IMR-90 (cell line): ENCODE measurements around the gene PKDCC. TPM values are rescaled to one million over a fixed set of nuclear protein-coding genes. Genes with fewer than 3 reads are reported as not detected.

ENCODE experiments used
- ATAC-seq: fragments of 200-7000 bp; cut with Tn5 transposase; 2 replicates; pipeline ENCODE4 v1.9.1; 2020; ENCODE audit warnings: low read depth, mild to moderate bottlenecking, moderate library complexity
- BruUV-seq: library from RNA; stranded (reverse); fragments of 400-500 nt; replicated peaks from 2 replicates; lab custom pipeline; 2021; lab: Mats Ljungman, UMichigan
- CTCF ChIA-PET: fragments of 300-600 bp; formaldehyde crosslinking; extraction: SDS; loops from one replicate; lab custom pipeline; 2021; ENCODE audit warnings: antibody characterized with exemption; lab: Yijun Ruan, JAX
- POLR2A ChIA-PET: fragments of 300-600 bp; sonication (Branson Sonifier 250); formaldehyde crosslinking; loops from one replicate; lab custom pipeline; 2022; ENCODE audit warnings: antibody characterized with exemption; ENCODE audit not compliant: unreplicated experiment; lab: Charles Lee
- DNase-seq: peaks from one replicate; pipeline ENCODE4 v3.0.0; 2013
- H2AFZ ChIP-seq: replicated peaks from 2 replicates; pipeline ENCODE3; 2013; ENCODE audit warnings: low read length, mild to moderate bottlenecking; ENCODE audit not compliant: poor library complexity
- H2AK5ac ChIP-seq: 2 replicates; pipeline ENCODE4 v1.6.1; 2013; ENCODE audit warnings: low read depth, low read length, inconsistent platforms
- H2AK9ac ChIP-seq: replicated peaks from 2 replicates; pipeline ENCODE3; 2013; ENCODE audit warnings: mild to moderate bottlenecking, low read depth, low read length, moderate library complexity; ENCODE audit not compliant: poor library complexity
- H2BK120ac ChIP-seq: 2 replicates; pipeline ENCODE4 v1.6.1; 2013; ENCODE audit warnings: low read depth, low read length, inconsistent platforms
- H2BK15ac ChIP-seq: 3 replicates; pipeline ENCODE4 v1.6.1; 2013; ENCODE audit warnings: low read depth, low read length, inconsistent platforms
- H2BK20ac ChIP-seq: 2 replicates; pipeline ENCODE4 v1.6.1; 2013; ENCODE audit warnings: low read depth, mild to moderate bottlenecking, inconsistent platforms, low read length, moderate library complexity
- H2BK5ac ChIP-seq: 2 replicates; pipeline ENCODE4 v1.6.1; 2013; ENCODE audit warnings: mild to moderate bottlenecking, low read depth, low read length, inconsistent platforms; ENCODE audit not compliant: poor library complexity, severe bottlenecking
- H3K14ac ChIP-seq: replicated peaks from 2 replicates; pipeline ENCODE4 v1.6.1; 2013; ENCODE audit warnings: low read depth, low read length, inconsistent platforms
- H3K18ac ChIP-seq: 2 replicates; pipeline ENCODE4 v1.6.1; 2013; ENCODE audit warnings: low read depth, low read length, control low read depth
- H3K23ac ChIP-seq: 2 replicates; pipeline ENCODE4 v1.6.1; 2013; ENCODE audit warnings: low read depth, low read length, inconsistent platforms
- H3K27ac ChIP-seq: 2 replicates; pipeline ENCODE4 v1.5.1; 2013; ENCODE audit warnings: mild to moderate bottlenecking, control low read depth, low read length; ENCODE audit not compliant: insufficient read depth
- H3K27me3 ChIP-seq: 2 replicates; pipeline ENCODE4 v1.6.1; 2013; ENCODE audit warnings: low read length; ENCODE audit not compliant: control insufficient read depth, insufficient read depth
- H3K36me3 ChIP-seq: 2 replicates; pipeline ENCODE4 v1.6.1; 2013; ENCODE audit warnings: low read length, mixed read lengths; ENCODE audit not compliant: control insufficient read depth, insufficient read depth
- H3K4ac ChIP-seq: 2 replicates; pipeline ENCODE4 v1.6.1; 2013; ENCODE audit warnings: low read depth, low read length, inconsistent platforms
- H3K4me1 ChIP-seq: 2 replicates; pipeline ENCODE4 v1.6.1; 2013; ENCODE audit warnings: low read length, mixed read lengths; ENCODE audit not compliant: control insufficient read depth, insufficient read depth
- H3K4me2 ChIP-seq: 2 replicates; pipeline ENCODE4 v1.6.1; 2013; ENCODE audit warnings: low read depth, mild to moderate bottlenecking, control low read depth, low read length, moderate library complexity
- H3K4me3 ChIP-seq: 2 replicates; pipeline ENCODE4 v1.5.1; 2013; ENCODE audit warnings: low read depth, mild to moderate bottlenecking, control low read depth, low read length, moderate library complexity; ENCODE audit not compliant: insufficient read depth
- H3K56ac ChIP-seq: 2 replicates; pipeline ENCODE4 v1.6.1; 2013; ENCODE audit warnings: low read length, inconsistent platforms; ENCODE audit not compliant: insufficient read depth; ENCODE audit errors: extremely low read depth
- H3K79me1 ChIP-seq, 2 experiments: 2 replicates each; pipeline ENCODE4 v1.6.1; 2013; ENCODE audit warnings: low read length in 2 of 2, inconsistent platforms in 1 of 2, low read depth in 1 of 2
- H3K9ac ChIP-seq: 2 replicates; pipeline ENCODE4 v1.6.1; 2013; ENCODE audit warnings: low read depth, low read length, control low read depth
- H3K9me1 ChIP-seq: 2 replicates; pipeline ENCODE4 v1.6.1; 2013; ENCODE audit warnings: low read length, inconsistent platforms; ENCODE audit not compliant: insufficient read depth
- H3K9me3 ChIP-seq: 2 replicates; pipeline ENCODE4 v1.6.1; 2013; ENCODE audit warnings: low read length; ENCODE audit not compliant: control insufficient read depth, insufficient read depth
- H4K20me1 ChIP-seq: 2 replicates; pipeline ENCODE4 v1.6.1; 2013; ENCODE audit warnings: low read length, inconsistent platforms; ENCODE audit not compliant: insufficient read depth
- H4K5ac ChIP-seq: 2 replicates; pipeline ENCODE4 v1.6.1; 2013; ENCODE audit warnings: mild to moderate bottlenecking, low read depth, low read length, control low read depth
- H4K8ac ChIP-seq, 2 experiments: 2 replicates each; pipeline ENCODE4 v1.6.1; 2013; ENCODE audit warnings: low read depth in 2 of 2, low read length in 2 of 2, control low read depth in 1 of 2, inconsistent platforms in 1 of 2
- H4K91ac ChIP-seq: 2 replicates; pipeline ENCODE4 v1.6.1; 2013; ENCODE audit warnings: low read depth, low read length, inconsistent platforms; ENCODE audit not compliant: insufficient read depth
- CEBPB ChIP-seq: IDR thresholded peaks from 2 replicates; pipeline ENCODE4 v1.6.1; 2012; ENCODE audit warnings: low read depth, low read length, improper control_type of control experiment
- CTCF ChIP-seq: conservative IDR thresholded peaks from 2 replicates; pipeline ENCODE4 v1.5.1; 2012; ENCODE audit warnings: mild to moderate bottlenecking, low read depth, low read length, improper control_type of control experiment
- ELK1 ChIP-seq: fragments of 150-350 bp; IDR thresholded peaks from 2 replicates; pipeline ENCODE4 v1.6.1; 2016; ENCODE audit warnings: low read depth, mild to moderate bottlenecking, low read length, moderate library complexity, borderline replicate concordance
- MAFK ChIP-seq: IDR thresholded peaks from 2 replicates; pipeline ENCODE4 v1.6.1; 2012; ENCODE audit warnings: low read depth, low read length, improper control_type of control experiment
- MAZ ChIP-seq: IDR thresholded peaks from 2 replicates; pipeline ENCODE4 v1.6.1; 2012; ENCODE audit warnings: low read depth, mild to moderate bottlenecking, low read length, improper control_type of control experiment, moderate library complexity, borderline replicate concordance
- MXI1 ChIP-seq: IDR thresholded peaks from 2 replicates; pipeline ENCODE4 v1.6.1; 2012; ENCODE audit warnings: low read depth, mild to moderate bottlenecking, low read length, moderate library complexity, borderline replicate concordance
- NFE2L2 ChIP-seq: fragments of 150-350 bp; IDR thresholded peaks from 2 replicates; pipeline ENCODE4 v1.6.1; 2016; ENCODE audit warnings: low read depth, mild to moderate bottlenecking, low read length
- RAD21 ChIP-seq: IDR thresholded peaks from 2 replicates; pipeline ENCODE4 v1.6.1; 2012; ENCODE audit warnings: low read length, improper control_type of control experiment
- RCOR1 ChIP-seq: IDR thresholded peaks from 2 replicates; pipeline ENCODE4 v1.6.1; 2012; ENCODE audit warnings: mild to moderate bottlenecking, low read length, improper control_type of control experiment; ENCODE audit not compliant: insufficient replicate concordance
- SMC3 ChIP-seq: fragments of 150-350 bp; IDR thresholded peaks from 2 replicates; pipeline ENCODE4 v1.6.1; 2016; ENCODE audit warnings: low read depth, mild to moderate bottlenecking, antibody characterized with exemption, low read length, moderate library complexity
- USF2 ChIP-seq: fragments of 150-350 bp; IDR thresholded peaks from 2 replicates; pipeline ENCODE4 v1.6.1; 2017; ENCODE audit warnings: mild to moderate bottlenecking, antibody characterized with exemption, low read length, low read depth
- WGBS, 2 experiments: methylation state at CpG; one replicate each; pipeline versions ENCODE4 v1.1.5 to v1.1.7; 2013; ENCODE audit warnings: missing lambda C conversion rate in 2 of 2; ENCODE audit not compliant: insufficient read length in 1 of 2; ENCODE audit errors: extremely low coverage in 2 of 2; 5-methylcytosine and 5-hydroxymethylcytosine counted together
- dilution Hi-C: fragments of 300-500 bp; cut with HindIII; formaldehyde crosslinking; loops from one replicate; pipeline ENCODE4 v1.14.3; 2018; ENCODE audit warnings: low sequenced_read_pairs; ENCODE audit not compliant: unreplicated experiment
- in situ Hi-C: fragments of 300-500 bp; cut with MboI; formaldehyde crosslinking; loops from 3 replicates; pipeline ENCODE4 v1.14.3; 2019; ENCODE audit warnings: low sequenced_read_pairs, inconsistent platforms, mixed read lengths
- intact Hi-C: fragments of 100-400 bp; cut with micrococcal nuclease; formaldehyde crosslinking; loops from 2 replicates; pipeline ENCODE4 v1.10.0; 2022
- polyA plus RNA-seq, 3 experiments: library from polyadenylated mRNA; depleted of rRNA; stranded (reverse); fragments of >200 nt; gene quantifications; 2 replicates each; pipeline ENCODE4 v1.2.3, GENCODE V29; 2012; ENCODE audit warnings: low replicate concordance in 1 of 3
- total RNA-seq: library from RNA; depleted of rRNA; stranded (reverse); fragments of >200 nt; gene quantifications from 2 replicates; pipeline ENCODE4 v1.2.3, GENCODE V29; 2012

The PKDCC gene
- total and polyA plus RNA-seq, 2 of the 4 experiments (the other 2 are of a cell fraction), result 55.6 to 95.7 TPM

- Histone ChIP-seq H2BK5ac (no peak overlapping the region), H4K8ac (no peak overlapping the region), H3K4me3 (no peak overlapping the region), H3K27me3 (peaks cover 17% of the 10 kb centered on the region), H4K91ac (no peak overlapping the region), H3K14ac (no peak overlapping the region), H2AK9ac (no peak overlapping the region), H2AFZ (peak overlapping the region; percentile 47), H3K4me2 (no peak overlapping the region), H3K56ac (no peak overlapping the region), H3K23ac (no peak overlapping the region), H3K4me1 (peaks cover 12% of the 10 kb centered on the region; the same call in 1 of the 2 replicates), H2BK120ac (no peak overlapping the region), H2AK5ac (no peak overlapping the region), H3K9me1 (0 out of 2 replicates have a peak, but pooled peaks cover 2% of the 10 kb centered on the region), H3K18ac (no peak overlapping the region), H3K9ac (no peak overlapping the region), H2BK20ac (no peak overlapping the region), H3K36me3 (peaks cover 4% of the 10 kb centered on the region; the same call in 1 of the 2 replicates), H3K4ac (no peak overlapping the region), H4K5ac (no peak overlapping the region), H3K27ac (no peak overlapping the region), H4K20me1 (peaks cover 11% of the 10 kb centered on the region), H2BK15ac (no peak overlapping the region), H3K9me3 (no peaks in the 10 kb centered on the region), H3K79me1 (peaks cover 4 to 15% of the 10 kb centered on the region in 2 experiments; a peak in 3 of 4 replicates)
- dilution Hi-C loops (no loop called here), intact Hi-C loops (no loop called here), in situ Hi-C loops (no loop called here)
- ChIA-PET POLR2A (no interaction called here), CTCF (interaction anchor here (1.2 kb wide), 1 partner anchor 98 kb away, joined by 4 read pairs; no protein-coding TSS in a partner anchor)
- 83% methylated on average over 1 of the region's 1 CpG; no CpG with 5 or more reads in 1 of the 2 experiments for WGBS, 2 experiments
- TF ChIP-seq MAFK (no peak), RAD21 (no peak), ELK1 (no peak), SMC3 (no peak), CTCF (no peak), MAZ (no peak), MXI1 (no peak), CEBPB (no peak), RCOR1 (no peak), USF2 (no peak), NFE2L2 (no peak)
- no peak for DNase-seq
- no peak for ATAC-seq
- BruUV-seq, result no TSS peak
Observed at GRCh38 chr2:42044939-42045338, 2.9 kb upstream of the PKDCC start.
